Stimulated activated CD8-positive, alpha-beta memory T cell treated with anti-CD3 and anti-CD28 coated beads, Interleukin-7, amount 100 ng/mL, for 48 hours (primary cell): ENCODE data around the gene NECAP2.
"Not testable (repeated sequence)": the region's sequence is repeated elsewhere in the genome, so short reads cannot be mapped to it uniquely, and the experiment has no call there.

Experiments used
- DNase-seq, 2 donors: peaks; one replicate each; pipeline ENCODE4 v3.0.0-alpha.2; 2020; ENCODE audit warnings: low read depth in 1 of 2; ENCODE audit errors: extremely low read depth in 1 of 2

NECAP2 gene

DNA sequence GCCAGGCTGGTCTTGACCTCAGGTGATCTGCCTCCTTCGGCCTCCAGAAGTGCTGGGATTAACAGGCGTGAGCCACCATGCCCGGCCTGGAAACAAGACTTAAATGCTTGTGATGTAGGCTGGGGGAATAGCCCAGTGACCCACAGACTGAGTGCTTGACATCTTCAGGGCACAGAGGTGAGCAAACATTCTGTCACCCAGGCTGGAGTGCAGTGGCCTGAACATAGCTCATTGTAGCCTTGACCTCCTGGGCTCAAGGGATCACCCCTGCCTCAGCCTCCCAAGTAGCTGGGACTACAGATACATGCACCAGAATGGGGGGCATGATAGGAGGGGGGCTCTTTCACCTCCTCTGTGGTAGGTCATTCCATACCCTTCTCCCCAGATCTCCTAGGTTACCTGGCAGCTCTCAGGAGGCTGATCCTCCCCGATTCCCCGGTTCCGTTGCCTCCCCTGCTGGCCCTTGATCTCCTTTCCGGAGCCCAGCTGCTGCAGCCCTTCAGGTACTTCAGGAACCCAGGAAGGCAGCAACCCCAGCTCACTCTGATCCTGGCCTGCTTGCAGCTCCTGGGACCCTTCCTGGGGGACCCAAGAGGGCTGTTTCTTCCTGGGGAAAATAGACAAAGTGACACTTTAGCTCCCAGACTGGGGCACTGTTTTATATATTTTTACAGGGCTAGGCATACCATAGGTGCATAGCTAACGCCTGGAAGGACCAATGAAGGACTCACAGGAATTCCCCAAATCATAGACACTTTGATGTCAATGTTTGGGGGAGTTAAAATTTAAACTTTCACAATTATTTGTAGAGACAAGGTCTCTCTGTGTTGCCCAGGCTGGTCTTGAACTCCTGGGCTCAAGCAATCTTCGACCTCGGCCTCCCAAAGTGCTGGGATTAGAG, 15.1 kb upstream of the NECAP2 start:
- no peak for DNase-seq

DNA sequence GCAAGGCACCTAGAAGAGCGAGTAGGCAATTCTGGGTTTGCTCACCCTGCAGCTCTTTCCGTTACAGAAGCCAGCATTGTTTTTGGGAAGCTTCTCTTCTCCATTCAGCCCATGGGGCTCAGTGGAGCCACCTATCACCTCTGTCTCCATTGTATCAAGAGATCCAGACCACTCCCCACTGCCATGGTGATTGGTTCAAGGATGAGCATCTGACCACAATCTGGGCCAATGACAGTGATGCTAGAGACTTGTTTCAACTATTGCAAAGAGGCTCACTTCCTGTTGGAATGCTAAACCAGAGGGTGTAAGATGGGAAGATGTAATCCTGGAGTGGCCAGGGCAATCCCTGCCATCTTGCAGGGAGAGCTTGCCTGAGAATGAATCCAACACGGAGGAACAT, 9.9 kb upstream of the NECAP2 start:
- no peak for DNase-seq

DNA sequence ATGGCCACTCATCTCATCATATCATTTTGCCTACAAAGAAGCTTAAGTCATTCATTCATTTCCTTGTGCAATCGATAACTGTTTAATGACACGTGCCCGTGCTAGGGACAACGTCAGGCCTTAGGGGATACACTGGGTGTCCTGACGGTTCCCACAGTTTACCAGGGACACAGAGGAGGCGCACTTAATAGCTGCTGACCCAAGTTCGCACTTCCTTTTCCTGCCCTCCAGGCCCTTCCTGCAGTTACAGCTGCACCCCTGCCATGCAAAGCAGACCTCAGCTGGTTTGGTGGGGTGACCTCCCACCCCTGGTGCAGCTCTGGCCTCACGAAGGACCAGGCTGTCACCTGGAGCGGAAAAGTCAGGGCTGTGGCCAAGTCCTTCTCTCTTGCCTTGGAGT, 7.5 kb upstream of the NECAP2 start:
- no peak for DNase-seq

DNA sequence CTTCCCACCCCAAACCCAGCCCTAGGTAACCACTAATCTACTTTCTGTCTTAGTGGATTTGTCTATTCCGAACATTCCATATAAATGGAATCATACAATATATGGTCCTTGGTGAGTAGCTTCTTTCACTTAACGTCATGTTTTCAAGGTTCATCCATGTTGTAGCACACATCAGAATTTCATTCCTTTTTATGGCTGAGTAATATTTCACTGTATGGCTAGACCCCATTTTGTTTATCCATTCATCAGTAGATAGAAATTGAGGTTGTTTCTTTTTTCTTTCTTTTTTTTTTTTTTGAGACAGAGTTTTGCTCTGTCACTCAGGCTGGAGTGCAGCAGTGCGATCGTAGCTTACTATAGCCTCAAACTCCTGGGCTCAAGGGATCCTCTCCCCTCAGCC, 6.5 kb upstream of the NECAP2 start:
- DNase-seq = no peak

DNA sequence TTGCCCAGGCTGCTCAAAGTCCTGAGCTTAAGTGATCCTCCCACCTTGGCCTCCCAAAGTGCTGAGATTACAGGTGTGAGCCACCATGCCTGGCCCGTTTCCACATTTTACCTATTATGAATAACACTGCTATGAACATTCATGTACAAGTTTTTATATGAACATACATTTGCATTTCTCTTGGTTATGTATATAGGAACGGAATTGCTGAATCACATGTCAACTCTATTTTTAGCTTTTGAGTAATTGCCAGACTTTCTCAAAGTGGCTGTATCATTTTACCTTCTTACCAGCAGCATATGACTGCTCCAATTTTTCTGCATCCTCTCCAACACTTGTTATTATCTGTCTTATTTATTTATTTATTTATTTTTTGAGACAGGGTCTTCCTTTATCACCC, 6.0 kb upstream of the NECAP2 start:
- DNase-seq = no peak

DNA sequence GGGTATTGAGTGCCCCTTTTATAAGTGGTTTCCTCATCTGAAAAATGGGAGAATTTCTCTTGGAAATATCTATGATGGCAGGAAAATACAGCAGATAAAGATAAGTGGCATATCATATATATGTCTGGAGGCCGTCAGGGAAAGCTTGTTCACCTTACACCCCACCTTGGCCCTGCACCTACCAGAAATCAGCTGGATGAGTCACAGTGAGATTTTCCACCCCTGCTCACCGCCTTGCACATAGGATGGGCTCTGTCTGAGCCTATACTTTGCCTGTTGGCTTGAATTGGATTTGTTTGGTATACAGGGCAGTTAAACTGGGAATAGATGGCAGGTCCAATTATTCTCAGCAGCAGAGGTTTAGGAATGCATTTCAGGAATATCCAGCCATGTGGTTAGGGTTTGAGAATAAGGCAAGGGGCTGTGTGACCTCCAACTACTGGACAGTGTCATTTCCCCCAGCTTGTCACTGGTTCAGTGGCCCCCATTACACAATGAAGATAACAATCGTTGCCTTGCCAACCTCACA, 3.5 kb upstream of the NECAP2 start, which contains the start of gene SPATA21:
Gene SPATA21 (minus strand): TSS at position 479 of the 529 bp plus-strand sequence. CDS start 6,053 bp downstream, outside the sequence.
- DNase-seq = no peak

DNA sequence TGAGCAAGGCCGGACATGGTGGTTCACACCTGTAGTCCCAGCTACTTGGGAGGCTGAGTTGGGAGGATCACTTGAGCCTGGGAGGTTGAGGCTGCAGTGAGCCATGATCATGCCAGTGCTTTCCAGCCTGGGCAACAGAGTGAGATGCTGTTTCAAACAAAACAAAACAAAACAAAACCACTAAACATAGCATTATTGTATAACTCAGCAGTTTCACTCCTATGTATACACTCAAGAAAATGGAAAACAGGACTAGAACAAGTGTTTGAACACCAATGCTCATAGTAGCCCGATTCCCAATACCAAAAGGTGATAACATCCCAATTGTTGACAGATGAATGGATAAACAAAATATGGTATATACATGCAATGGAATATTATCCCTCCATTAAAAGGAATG, 2.0 kb upstream of the NECAP2 start:
- no peak for DNase-seq

DNA sequence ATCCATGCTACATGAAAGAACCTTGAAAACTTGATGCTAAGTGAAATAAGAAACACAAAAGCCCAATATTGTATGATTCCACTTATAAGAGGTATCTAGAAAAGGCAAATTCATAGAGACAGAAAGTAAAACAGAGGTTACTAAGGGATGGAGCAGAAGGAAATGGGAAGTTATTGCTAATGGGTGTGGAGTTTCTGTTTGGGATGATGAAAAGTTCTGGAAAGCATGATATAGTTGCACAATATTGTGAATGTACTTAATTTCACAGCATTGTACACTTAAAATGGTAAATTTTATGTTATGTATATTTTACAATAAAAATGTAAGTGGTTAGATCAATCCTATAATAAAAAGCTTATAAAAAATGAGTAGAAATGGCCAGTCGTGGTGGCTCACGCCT, 1.6 kb upstream of the NECAP2 start:
- DNase-seq = no peak

DNA sequence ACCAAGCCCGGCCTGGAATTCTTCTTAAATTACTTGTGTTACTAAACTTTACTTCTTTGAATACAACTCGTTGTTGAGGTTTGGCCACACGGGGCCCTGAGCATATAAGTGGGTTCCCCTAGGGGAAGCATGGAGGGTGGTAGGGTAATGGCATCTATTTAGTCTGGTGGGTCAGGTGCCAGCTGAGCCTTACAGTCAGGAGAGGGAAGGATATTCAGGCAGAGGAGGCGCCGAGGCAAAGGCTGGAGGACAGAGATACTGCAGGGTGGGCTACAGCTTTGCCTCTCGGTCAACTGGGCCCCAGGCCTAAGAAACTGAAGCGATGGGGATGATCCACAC, 424 bp upstream of the NECAP2 start:
- no peak for DNase-seq

DNA sequence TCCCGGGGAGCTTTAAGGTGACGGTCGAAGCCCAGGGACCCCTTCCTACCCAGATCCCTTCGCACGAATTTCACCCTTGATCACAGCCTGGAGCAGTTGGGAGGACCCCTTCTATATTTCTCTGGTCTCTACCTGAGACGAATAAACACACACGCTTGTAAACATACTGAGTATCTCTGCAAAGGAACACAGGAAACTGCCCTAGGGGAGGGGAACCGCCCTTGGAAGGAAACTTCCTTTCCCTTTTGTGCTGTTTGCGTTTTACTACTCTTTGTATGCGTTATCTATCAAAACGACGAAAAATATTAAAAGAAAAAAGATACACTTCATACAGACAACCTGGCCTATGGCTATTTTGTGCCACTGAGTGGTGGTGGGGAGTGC, 750 bp downstream of the NECAP2 start:
- no peak for DNase-seq

DNA sequence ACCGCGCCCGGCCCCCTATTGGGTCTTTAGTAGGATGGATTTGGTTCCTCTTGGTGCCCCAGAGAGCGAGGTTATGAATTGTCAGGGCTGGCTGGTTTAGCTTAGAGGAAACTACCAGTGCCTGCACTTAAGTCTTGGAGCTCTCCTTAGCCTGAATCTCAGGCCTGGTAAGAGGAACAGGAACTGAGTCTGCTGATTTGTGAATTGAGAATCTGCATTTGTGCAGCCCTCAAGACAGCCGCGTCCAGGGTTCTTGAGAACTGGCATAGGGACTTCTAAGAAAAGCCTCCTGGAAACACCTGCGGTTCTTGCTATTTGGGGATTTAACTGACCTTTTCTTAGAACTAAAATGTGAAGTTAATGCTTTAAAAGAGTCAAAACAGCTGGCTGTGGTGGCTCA, 1.7 kb downstream of the NECAP2 start:
- no peak for DNase-seq

DNA sequence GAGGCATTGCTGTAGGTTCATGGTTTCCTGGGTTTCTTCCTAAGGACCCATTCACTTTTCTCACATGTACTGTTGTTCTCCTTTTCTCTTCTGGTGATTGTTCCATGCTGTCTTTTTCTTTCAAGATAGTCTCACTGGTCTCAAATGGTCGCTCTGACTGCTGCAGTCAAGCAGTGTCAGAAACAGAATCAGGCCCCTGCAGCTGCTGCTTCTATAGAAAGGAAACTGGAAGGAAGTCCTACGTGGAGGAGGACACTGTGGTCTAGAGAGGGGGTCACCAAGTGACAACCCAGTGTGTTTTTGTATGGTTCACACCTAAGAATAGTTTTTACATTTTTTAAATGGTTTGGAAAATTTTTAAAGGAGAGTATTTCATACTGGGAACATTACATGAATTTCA, 2.4 kb downstream of the NECAP2 start:
- no peak for DNase-seq

DNA sequence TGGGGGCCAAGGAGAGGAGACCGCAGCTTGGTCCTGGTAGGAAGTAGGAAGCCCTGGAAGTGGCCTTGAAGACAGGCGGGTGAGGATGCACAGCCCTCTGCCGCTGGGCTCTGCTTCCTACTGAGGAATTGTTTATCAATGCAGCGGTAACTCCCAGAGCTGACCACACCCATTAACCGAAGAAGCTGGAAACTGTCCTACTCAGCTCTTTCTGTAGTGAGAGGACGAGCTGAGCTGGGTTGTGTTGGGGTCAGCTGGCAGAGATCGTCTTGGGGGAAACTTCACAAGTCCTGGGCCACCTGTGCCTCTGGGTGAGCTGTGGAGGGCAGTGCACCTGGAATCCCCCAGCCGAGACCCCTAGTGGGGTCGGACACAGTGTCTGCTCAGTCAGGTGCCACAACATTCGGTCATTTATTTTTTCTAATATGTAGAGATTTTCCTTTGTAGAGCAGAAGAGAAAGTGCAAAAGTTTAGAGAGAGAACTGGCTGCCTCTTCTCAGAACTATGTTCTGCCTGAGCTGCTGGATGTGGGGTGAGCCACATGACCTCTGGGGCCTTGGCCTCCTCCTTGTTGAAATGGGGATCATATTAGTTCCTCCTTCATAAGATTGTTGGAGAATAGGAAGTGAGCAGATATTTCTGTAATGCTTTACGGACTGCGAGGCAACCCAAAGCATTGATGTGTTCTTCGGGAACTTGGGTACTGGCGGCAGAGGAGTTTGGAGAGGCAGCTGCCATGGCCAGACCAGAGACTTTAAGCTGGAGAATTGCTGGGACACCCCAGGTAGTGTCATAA, 3.6 kb downstream of the NECAP2 start:
- no peak for DNase-seq

DNA sequence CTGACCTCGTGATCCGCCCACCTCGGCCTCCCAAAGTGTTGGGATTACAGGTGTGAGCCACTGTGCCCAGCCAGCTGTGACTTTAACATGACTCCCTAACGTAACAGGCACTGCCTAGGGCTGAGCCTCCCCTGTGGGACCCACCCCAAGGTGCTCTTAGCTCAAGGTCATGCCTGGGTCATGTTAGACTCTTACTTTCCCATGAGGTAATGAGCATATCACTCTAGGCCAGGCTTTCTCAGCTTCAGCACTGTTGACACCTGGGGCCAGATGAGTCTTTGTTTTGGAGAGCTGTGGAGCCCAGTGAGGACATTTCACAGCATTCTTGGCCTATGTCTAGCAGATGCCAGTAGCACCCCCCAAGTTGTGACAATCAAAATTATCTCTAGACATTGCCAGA, 4.5 kb downstream of the NECAP2 start:
- no peak for DNase-seq

DNA sequence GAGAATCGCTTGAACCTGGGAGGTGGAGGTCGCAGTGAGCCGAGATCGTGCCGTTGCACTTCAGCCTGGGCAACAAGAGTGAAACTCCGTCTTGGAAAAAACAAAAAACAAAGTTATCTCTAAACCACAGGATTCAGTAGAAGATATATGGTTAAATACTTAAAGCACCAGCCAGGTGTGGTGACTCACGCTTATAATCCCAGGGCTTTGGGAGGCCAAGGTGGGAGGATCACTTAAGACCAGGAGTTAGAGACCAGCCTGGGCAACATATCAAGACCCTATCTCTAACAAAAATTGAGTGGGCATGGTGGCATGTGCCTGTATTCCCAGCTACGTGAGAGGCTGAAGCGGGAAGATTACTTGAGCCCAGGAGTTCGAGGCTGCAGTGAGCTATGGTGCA, 5.6 kb downstream of the NECAP2 start:
- DNase-seq = no peak

DNA sequence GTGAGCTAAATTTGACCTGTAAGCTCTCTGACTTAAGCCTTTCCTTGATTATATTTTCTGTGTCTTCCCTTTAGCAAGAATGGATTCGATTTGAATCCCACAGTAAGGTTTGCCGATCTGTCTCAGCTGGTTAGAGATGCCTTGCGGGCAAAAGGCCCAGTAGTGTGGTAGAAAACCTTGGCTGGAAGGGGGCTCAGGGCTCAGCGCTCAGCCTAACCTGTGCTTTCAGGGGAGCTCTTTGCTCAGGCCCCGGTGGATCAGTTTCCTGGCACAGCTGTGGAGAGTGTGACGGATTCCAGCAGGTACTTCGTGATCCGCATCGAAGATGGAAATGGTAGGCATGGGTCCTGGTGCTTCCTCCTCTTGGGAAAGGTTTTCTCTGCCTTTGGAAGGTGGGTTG, 7.1 kb downstream of the NECAP2 start:
- no peak for DNase-seq

DNA sequence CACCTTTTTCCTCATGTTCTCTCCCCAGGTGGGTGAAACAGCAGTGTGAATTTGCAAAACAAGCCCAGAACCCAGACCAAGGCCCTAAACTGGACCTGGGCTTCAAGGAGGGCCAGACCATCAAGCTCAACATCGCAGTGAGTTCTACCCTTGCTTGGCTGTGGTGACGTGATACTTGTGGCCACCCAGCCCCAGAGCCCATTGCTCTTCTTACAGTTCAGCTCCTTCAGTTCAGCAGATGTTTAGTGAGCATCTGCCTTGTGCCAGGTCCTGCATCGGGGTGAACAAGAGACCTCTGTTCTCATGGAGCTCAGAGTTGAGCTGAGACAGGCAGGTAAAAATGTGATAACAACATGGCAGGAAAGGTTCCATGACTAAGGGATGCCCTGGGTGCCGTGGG, 8.5 kb downstream of the NECAP2 start:
- DNase-seq = no peak

DNA sequence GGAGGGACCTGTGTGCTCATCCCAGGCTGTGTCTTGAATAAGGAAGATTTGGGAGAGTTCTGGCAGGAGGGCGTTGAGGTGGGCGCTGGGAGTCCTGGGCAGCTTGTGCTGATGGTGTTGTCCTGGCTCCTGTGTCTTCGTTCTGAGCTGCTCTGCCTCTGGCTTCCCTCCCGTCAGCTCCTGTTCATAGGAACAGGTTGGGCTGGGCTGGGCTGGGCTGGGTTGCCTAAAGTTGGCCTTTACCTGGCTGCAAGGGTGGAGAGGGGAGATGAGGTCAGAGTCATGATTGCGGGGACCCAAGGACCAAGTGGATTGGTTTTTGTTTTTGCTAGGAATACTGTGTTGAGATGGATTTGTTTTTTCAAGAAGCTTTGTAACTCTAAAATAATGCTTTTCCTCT, 9.1 kb downstream of the NECAP2 start:
- DNase-seq = no peak

DNA sequence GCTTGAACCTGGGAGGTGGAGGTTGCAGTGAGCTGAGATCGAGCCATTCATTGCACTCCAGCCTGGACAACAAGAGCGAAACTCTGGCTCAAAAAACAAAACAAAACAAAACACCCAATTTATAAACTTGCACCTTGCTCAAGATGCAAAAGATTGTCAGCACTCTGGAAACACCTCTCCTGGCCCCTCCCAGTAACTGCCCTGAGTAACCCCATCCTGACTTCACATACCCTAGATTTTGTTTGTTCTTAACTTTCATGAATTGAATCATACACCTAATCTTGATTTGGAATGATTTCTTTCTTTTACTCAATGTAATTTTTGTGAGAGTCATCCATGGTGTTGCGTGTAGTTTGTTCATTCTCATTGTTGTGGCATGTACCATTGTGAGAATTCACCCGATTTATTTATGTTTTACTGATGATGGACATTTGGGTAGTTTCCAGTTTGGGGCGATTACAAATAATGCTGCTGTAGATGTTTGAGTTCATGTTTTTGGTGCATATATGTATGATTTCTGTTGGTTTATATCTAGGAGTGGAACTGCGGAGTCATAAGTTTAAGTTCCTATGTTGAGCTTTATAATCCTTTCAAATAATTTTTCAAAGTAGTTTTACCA, 10.4 kb downstream of the NECAP2 start:
- DNase-seq = no peak

DNA sequence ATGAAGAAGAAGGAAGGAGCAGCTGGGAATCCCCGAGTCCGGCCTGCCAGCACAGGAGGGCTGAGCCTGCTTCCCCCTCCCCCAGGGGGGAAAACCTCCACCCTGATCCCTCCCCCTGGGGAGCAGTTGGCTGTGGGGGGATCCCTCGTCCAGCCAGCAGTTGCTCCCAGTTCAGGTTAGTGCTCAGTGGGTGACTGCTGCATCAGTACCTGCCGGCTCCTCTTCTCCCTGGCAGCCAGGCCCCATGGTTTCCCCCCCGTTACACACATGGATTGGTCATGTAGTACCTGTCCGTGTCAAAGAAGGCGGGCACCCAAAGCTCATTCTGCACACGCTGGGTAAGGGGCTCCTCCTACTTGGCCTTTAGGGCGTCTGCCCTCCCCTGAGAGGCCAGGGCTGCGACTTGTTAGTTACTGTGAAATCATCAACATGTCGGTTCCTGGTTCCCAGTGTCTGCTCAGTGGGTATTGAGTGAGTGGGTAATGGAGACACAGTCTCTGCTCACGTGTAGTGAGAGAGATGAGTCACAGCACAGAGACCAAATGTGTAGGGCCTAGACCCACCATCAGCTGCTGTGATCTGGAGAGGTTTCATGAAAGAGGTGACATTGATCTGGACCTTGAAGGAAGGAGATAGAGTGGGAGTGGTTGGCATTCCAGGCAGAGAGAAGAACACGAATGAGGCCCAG, 11.5 kb downstream of the NECAP2 start:
- DNase-seq = no peak

DNA sequence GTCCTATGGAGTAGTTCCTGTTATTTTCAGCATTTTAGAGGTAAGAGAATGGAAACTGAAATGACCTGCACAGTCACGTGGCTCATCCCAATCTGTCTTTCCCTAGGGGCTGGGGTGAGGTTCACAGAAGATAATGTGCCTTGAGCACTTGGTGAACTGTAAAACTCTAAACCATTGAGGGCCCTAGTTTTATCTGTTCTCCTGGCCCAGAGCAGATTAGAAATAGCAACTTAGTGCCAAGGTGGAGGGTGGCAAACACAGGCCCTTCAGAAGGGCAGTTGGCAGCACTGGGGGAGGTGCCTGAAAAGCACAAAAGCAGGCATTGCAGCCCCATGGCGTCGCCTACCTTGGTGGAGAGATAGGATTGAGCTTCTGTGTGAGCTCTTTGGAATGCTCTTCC, 14.4 kb downstream of the NECAP2 start:
- DNase-seq = not testable (repeated sequence)
